ENCODE results near the gene RMC1. TPM values are rescaled to one million over a fixed set of nuclear protein-coding genes. Genes with fewer than 3 reads are reported as not detected.
A peak's percentile ranks its signal among the peaks of the same experiment; 100 is the strongest.

The RMC1 gene
- total RNA-seq, 1 experiment from 2014 or later = 39.8 TPM

- no TSS peak for BruUV-seq (replicated peaks)
- Histone ChIP-seq H3K4me3 (ENCODE audit: low read depth, low read length, poor library complexity, severe bottlenecking) (no peak overlapping the region), H3K27ac (ENCODE audit: low read depth, low read length, poor library complexity, severe bottlenecking) (no peak overlapping the region), H3K4me1 (ENCODE audit: insufficient read depth, low read length, poor library complexity, severe bottlenecking) (no peaks in the 10 kb centered on the region), H3K9me3 (ENCODE audit: low read depth, low read length, poor library complexity, severe bottlenecking) (no peaks in the 10 kb centered on the region), H3K36me3 (ENCODE audit: insufficient read depth, low read length, poor library complexity, severe bottlenecking) (peaks cover 23% of the 10 kb centered on the region), H3K27me3 (replicated peaks; ENCODE audit: insufficient read depth, low read depth, low read length, poor library complexity) (no peaks in the 10 kb centered on the region)
- TF ChIP-seq CTCF (conservative IDR thresholded peaks at IDR 0.05; ENCODE audit: low read depth, low read length) (no peak), EZH2 (IDR thresholded peaks at IDR 0.05; ENCODE audit: borderline replicate concordance, low read depth, low read length, poor library complexity, severe bottlenecking) (no peak)
- no peak for DNase-seq (ENCODE audit: low spot score)
- POLR2A ChIA-PET (ENCODE audit: low non-redundant PET) = no interaction called here
- intact Hi-C loops (cut with micrococcal nuclease; ENCODE audit: unreplicated experiment) = no loop called here
- CTCF ChIA-PET = no interaction called here
Measured at GRCh38 chr18:23512641-23513040, 9.3 kb downstream of the RMC1 start.

GRCh38 chr18:23515911-23516546 lies 12.7 kb downstream of the RMC1 start:
- Histone ChIP-seq H3K36me3 (ENCODE audit: insufficient read depth, low read length, poor library complexity, severe bottlenecking) (peaks cover 35% of the 10 kb centered on the region), H3K4me3 (ENCODE audit: low read depth, low read length, poor library complexity, severe bottlenecking) (no peak overlapping the region), H3K4me1 (ENCODE audit: insufficient read depth, low read length, poor library complexity, severe bottlenecking) (no peaks in the 10 kb centered on the region), H3K27ac (ENCODE audit: low read depth, low read length, poor library complexity, severe bottlenecking) (no peak overlapping the region), H3K9me3 (ENCODE audit: low read depth, low read length, poor library complexity, severe bottlenecking) (no peaks in the 10 kb centered on the region), H3K27me3 (replicated peaks; ENCODE audit: insufficient read depth, low read depth, low read length, poor library complexity) (no peaks in the 10 kb centered on the region)
- intact Hi-C loops (cut with micrococcal nuclease; ENCODE audit: unreplicated experiment) = loop anchor here (1.0 to 5.0 kb wide), 3 partner anchors 71 to 296 kb away; partner anchors contain the start of gene NPC1
- peak; percentile 86 for DNase-seq (ENCODE audit: low spot score)
- TF ChIP-seq EZH2 (IDR thresholded peaks at IDR 0.05; ENCODE audit: borderline replicate concordance, low read depth, low read length, poor library complexity, severe bottlenecking) (no peak), CTCF (conservative IDR thresholded peaks at IDR 0.05; ENCODE audit: low read depth, low read length) (peak; percentile 94)
- no TSS peak for BruUV-seq (replicated peaks)
- ChIA-PET CTCF (interaction anchor here (0.5 to 1.4 kb wide), 3 partner anchors 122 to 537 kb away, joined by 3 to 8 read pairs (median 6); no protein-coding TSS in a partner anchor), POLR2A (ENCODE audit: low non-redundant PET) (no interaction called here)

- Histone ChIP-seq H3K36me3 (ENCODE audit: insufficient read depth, low read length, poor library complexity, severe bottlenecking) (peaks cover 49% of the 10 kb centered on the region), H3K4me1 (ENCODE audit: insufficient read depth, low read length, poor library complexity, severe bottlenecking) (no peaks in the 10 kb centered on the region), H3K27ac (ENCODE audit: low read depth, low read length, poor library complexity, severe bottlenecking) (no peak overlapping the region), H3K4me3 (ENCODE audit: low read depth, low read length, poor library complexity, severe bottlenecking) (no peak overlapping the region), H3K27me3 (replicated peaks; ENCODE audit: insufficient read depth, low read depth, low read length, poor library complexity) (no peaks in the 10 kb centered on the region), H3K9me3 (ENCODE audit: low read depth, low read length, poor library complexity, severe bottlenecking) (no peaks in the 10 kb centered on the region)
- TF ChIP-seq EZH2 (IDR thresholded peaks at IDR 0.05; ENCODE audit: borderline replicate concordance, low read depth, low read length, poor library complexity, severe bottlenecking) = no peak
- no peak for TF ChIP-seq CTCF (conservative IDR thresholded peaks at IDR 0.05; ENCODE audit: low read depth, low read length)
- intact Hi-C loops (cut with micrococcal nuclease; ENCODE audit: unreplicated experiment) = loop anchor here (5.0 kb wide), 1 partner anchor 68 kb away; the partner anchor contains the start of gene NPC1
- ChIA-PET CTCF (no interaction called here), POLR2A (ENCODE audit: low non-redundant PET) (no interaction called here)
- no TSS peak for BruUV-seq (replicated peaks)
- peak; percentile 33 for DNase-seq (ENCODE audit: low spot score)
Measured at GRCh38 chr18:23519734-23520133, 16.4 kb downstream of the RMC1 start.
